Inflammatory macrophage treated with lipopolysaccharide for 1 hour (primary cell): ENCODE measurements around the gene GSTM1.

Source experiments
- DNase-seq, 2 donors: peaks; one replicate each; pipeline ENCODE4 v3.0.0-alpha.2; 2020 to 2022

Gene GSTM1

DNA sequence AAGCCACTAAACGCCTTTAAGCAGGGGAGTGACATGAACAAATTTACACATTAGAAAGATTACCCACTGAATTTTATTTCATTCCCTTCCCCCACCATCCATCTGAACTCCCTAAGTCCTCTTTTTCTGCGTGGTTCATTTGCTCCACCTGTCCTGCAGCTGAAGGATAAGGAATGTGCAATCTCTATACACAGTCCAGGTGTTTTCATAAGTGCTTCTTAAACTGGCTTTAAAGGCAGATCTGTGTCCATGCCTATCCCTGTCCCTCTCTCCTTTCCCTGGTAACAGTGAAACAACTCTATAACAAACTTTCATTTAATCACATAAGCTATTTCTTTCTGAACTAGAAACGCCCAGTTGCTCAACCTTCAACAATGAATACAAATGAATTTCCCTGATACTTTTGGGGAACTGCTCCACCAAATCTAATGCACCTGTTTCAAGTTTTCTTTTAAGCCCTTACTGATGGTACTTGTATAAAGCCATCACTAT, 44.8 kb downstream of the GSTM1 start:
- no peak for DNase-seq

- no peak for DNase-seq
These were observed 45.7 kb downstream of the GSTM1 start for GRCh38 chr1:109733236-109733870.

- DNase-seq, result peak; percentile 53 to 85
These were observed 52.4 kb downstream of the GSTM1 start for GRCh38 chr1:109739738-109740614.

DNA sequence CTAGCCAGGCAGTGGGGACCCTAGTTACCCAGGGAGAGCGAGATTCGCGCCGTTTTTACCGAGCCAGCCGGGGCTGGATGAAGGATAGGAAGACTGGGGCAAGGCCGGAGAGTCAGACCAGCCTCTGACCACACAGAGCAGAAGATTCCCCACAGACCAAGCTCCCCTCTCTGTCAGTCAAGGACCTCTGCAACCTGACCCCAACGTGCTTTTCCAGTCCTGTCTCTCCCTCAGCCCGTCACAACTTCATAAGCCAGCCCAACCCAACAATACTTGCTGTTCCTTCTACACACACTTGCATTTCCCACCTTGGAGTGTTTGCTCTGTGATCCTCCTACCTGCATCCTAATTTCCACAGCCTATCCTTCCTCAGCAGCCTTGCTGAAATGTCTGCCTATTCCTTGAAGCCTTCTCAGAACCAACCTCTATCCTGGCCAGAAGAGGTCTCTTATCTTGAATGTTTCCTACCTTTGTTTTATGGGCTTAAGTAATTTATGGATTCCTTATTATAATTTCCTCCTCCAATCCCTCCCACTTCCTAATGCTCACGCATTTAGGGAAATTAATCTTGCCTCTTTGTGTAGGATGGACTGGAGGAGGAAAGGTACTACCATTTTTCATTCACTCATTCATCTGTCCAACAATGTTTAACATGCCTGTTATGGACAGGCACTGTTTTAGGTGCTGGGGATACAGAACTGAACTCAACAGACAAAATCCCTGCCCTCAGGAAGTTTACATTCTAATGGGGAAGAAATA, 53.2 kb downstream of the GSTM1 start, which contains the start of gene GSTM3:
TSS of gene GSTM3 (minus strand) at position 424 of the 759 bp plus-strand sequence. CDS start 751 bp downstream, outside the sequence.
- DNase-seq, result no peak
